Natural killer cell (primary cell): ENCODE results near the gene ZFAND5. TPM values are rescaled to one million over a fixed set of nuclear protein-coding genes. Genes with fewer than 3 reads are reported as not detected.

Source experiments
- ATAC-seq, 3 donors: fragments of 150-1000 bp in 2 of 3; fragments of 200-7000 bp in 1 of 3; cut with Tn5 transposase; 1 replicate in 1 of 3; 2 replicates in 2 of 3; pipeline ENCODE4 v1.10.0; 2021; ENCODE audit warnings: mild to moderate bottlenecking in 2 of 3, moderate library complexity in 2 of 3
- DNase-seq, 2 donors: peaks; one replicate each; pipeline versions ENCODE4 v3.0.0 to v3.0.0-alpha.2; 2013 to 2021; ENCODE audit warnings: mixed read lengths in 1 of 2
- H3K27ac ChIP-seq: one replicate; pipeline ENCODE4 v1.5.1; 2013; ENCODE audit warnings: mild to moderate bottlenecking, low read length
- H3K27me3 ChIP-seq: one replicate; pipeline ENCODE4 v1.6.1; 2013; ENCODE audit warnings: low read length; ENCODE audit not compliant: control insufficient read depth, insufficient read depth
- H3K36me3 ChIP-seq: one replicate; pipeline ENCODE4 v1.6.1; 2013; ENCODE audit warnings: low read length; ENCODE audit not compliant: control insufficient read depth, insufficient read depth
- H3K4me1 ChIP-seq: one replicate; pipeline ENCODE4 v1.6.1; 2013; ENCODE audit warnings: low read length; ENCODE audit not compliant: control insufficient read depth, insufficient read depth
- H3K4me3 ChIP-seq: one replicate; pipeline ENCODE4 v1.5.1; 2013; ENCODE audit warnings: low read length
- H3K9me3 ChIP-seq: one replicate; pipeline ENCODE4 v1.6.1; 2013; ENCODE audit warnings: low read length; ENCODE audit not compliant: control insufficient read depth, insufficient read depth
- H3K27ac Mint-ChIP-seq, 2 donors: one replicate each; pipeline ENCODE4 v1.8.0; 2022; ENCODE audit warnings: mild to moderate bottlenecking in 2 of 2, mixed read lengths in 2 of 2, moderate library complexity in 1 of 2
- H3K27me3 Mint-ChIP-seq, 2 donors: one replicate each; pipeline ENCODE4 v1.8.0; 2022; ENCODE audit warnings: low read depth in 2 of 2, mixed read lengths in 2 of 2
- H3K36me3 Mint-ChIP-seq: one replicate; pipeline ENCODE4 v1.8.0; 2022; ENCODE audit warnings: mixed read lengths
- H3K4me1 Mint-ChIP-seq, 2 donors: one replicate each; pipeline ENCODE4 v1.8.0; 2022; ENCODE audit warnings: mixed read lengths in 2 of 2
- H3K4me3 Mint-ChIP-seq: one replicate; pipeline ENCODE4 v1.8.0; 2022; ENCODE audit warnings: mild to moderate bottlenecking, moderate library complexity, mixed read lengths
- H3K9me3 Mint-ChIP-seq, 2 donors: one replicate each; pipeline ENCODE4 v1.8.0; 2022; ENCODE audit warnings: mixed read lengths in 2 of 2
- WGBS: methylation state at CpG from one replicate; pipeline ENCODE4 v1.1.7; 2013; ENCODE audit warnings: missing lambda C conversion rate; ENCODE audit not compliant: insufficient coverage; 5-methylcytosine and 5-hydroxymethylcytosine counted together
- intact Hi-C: fragments of 100-400 bp; cut with micrococcal nuclease; formaldehyde crosslinking; loops from one replicate; pipeline ENCODE4 v1.14.2; 2022
- total RNA-seq, 4 donors: library from RNA; stranded (reverse); fragments of 120-200 nt in 1 of 4; gene quantifications; one replicate each; pipeline versions ENCODE4 v1.2.3 to v1.2.4, GENCODE V29; 2013 to 2022
- TF ChIP-seq, protein P1 (sequence below): fragments of 200-600 bp; IDR thresholded peaks from one replicate; pipeline ENCODE4 v1.8.0; 2022; ENCODE audit warnings: antibody characterized with exemption

Gene ZFAND5, protein sequence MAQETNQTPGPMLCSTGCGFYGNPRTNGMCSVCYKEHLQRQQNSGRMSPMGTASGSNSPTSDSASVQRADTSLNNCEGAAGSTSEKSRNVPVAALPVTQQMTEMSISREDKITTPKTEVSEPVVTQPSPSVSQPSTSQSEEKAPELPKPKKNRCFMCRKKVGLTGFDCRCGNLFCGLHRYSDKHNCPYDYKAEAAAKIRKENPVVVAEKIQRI
- 100 to 1,000 TPM; 307 to 450 (median 318) TPM for total RNA-seq
- total RNA-seq (2013) = 229 TPM

DNA sequence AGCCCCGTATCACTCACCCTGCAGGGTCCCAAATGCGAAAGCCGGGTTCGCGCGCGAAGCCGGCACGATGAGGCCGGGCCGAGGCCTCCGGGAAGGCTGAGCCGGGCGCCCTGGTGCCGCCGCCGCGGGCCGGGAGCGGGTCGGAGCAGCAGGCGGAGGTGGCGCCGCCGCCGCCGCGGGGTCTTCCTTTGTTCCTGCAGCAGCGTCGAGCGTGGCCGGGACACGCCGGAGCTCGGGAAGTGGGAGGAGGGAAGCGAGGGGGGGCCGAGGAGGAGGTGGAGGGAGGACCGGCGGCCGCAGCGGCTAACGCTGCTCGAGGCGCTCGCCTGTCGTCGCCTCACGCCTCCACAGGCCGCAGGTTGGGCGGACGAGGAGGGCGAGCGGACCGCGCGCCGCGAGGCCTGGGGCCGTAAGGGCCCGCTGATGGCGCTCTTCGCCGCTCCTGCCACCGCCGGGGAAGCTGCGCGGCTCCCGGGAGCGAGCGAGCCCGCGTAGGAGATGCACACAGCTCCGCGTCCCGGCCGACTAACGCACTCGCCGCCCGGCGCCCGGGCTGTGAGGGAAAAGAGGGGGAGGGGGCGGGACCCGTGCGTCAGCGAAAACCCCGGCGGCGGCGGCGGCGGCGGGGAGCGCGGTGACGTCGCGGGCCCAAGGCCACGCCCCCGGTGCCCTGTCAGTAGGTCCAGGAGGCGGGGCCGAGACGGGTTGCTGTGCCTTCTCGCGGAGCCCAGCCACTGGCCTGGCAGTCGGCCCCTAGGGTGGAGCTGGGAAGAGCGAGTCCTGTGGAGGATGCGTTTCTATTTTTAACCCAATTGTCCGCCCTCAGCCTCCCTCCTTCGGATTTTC lies at the start of gene ZFAND5:
Gene ZFAND5, minus strand, starts transcription at position 530 of the 846 bp plus-strand sequence. CDS start 4,430 bp downstream, outside the sequence.
- Histone ChIP-seq H3K9me3 (no peaks in the 10 kb centered on the region), H3K4me1 (peaks cover 14% of the 10 kb centered on the region), H3K4me3 (peak within 1 kb of the TSS; percentile 76), H3K36me3 (peaks cover 8% of the 10 kb centered on the region), H3K27me3 (no peaks in the 10 kb centered on the region), H3K27ac (peak within 1 kb of the TSS; percentile 99)
- H3K4me3 Mint-ChIP-seq = peak within 1 kb of the TSS; percentile 94
- no peaks in the 10 kb centered on the region for H3K9me3 Mint-ChIP-seq
- H3K27me3 Mint-ChIP-seq = no peaks in the 10 kb centered on the region
- peak; percentile 97 for DNase-seq
- intact Hi-C loops = loop anchor here (5.0 to 10.0 kb wide), 5 partner anchors 58 to 1950 kb away; partner anchors contain the start of genes ABHD17B, ANXA1, C9orf85 and KLF9
- peaks cover 47 to 51% of the 10 kb centered on the region in 2 donors for H3K4me1 Mint-ChIP-seq
- peak; percentile 80 to 93 (median 82) for ATAC-seq
- H3K27ac Mint-ChIP-seq = peak within 1 kb of the TSS; percentile 99
- under 1% methylated on average over 110 of the region's 110 CpGs for WGBS
- no peaks in the 10 kb centered on the region for H3K36me3 Mint-ChIP-seq
- TF ChIP-seq, protein P1, sequence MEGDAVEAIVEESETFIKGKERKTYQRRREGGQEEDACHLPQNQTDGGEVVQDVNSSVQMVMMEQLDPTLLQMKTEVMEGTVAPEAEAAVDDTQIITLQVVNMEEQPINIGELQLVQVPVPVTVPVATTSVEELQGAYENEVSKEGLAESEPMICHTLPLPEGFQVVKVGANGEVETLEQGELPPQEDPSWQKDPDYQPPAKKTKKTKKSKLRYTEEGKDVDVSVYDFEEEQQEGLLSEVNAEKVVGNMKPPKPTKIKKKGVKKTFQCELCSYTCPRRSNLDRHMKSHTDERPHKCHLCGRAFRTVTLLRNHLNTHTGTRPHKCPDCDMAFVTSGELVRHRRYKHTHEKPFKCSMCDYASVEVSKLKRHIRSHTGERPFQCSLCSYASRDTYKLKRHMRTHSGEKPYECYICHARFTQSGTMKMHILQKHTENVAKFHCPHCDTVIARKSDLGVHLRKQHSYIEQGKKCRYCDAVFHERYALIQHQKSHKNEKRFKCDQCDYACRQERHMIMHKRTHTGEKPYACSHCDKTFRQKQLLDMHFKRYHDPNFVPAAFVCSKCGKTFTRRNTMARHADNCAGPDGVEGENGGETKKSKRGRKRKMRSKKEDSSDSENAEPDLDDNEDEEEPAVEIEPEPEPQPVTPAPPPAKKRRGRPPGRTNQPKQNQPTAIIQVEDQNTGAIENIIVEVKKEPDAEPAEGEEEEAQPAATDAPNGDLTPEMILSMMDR = no peak

DNA sequence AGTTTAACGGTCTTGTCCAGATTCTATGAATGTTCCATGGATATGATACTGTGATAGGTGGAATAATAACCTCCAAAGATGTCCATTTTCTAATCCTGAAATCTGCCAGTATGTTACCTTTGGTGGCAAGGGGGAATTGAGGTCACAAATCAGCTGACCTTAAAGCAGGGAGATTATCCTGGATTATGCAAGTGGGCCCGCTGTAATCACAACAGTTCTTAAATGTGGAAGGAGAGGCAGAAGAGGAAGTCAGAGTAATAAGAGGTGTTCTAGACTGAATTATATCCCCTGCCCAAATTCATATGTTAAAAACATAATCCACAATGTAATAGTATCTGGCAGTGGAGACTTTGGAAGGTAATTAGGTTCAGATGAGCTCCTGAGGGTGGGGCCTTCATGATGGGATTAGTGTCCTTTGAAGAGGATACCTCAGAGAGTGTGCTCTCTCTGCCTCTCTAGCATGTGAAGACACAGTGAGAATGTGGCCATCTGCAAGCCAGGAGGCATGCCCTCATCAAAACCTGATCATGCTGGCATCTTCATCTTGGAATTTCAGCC lies 47.6 kb upstream of the ZFAND5 start:
- no peaks in the 10 kb centered on the region for H3K36me3 Mint-ChIP-seq
- no peak overlapping the region for H3K27ac Mint-ChIP-seq
- H3K4me1 Mint-ChIP-seq = no peaks in the 10 kb centered on the region
- Histone ChIP-seq H3K9me3 (no peaks in the 10 kb centered on the region), H3K4me1 (no peaks in the 10 kb centered on the region), H3K36me3 (no peaks in the 10 kb centered on the region), H3K4me3 (no peak overlapping the region), H3K27me3 (no peaks in the 10 kb centered on the region), H3K27ac (no peak overlapping the region)
- ATAC-seq (no peak), DNase-seq (no peak)
- 77% methylated on average over 1 of the region's 2 CpGs for WGBS
- no peak overlapping the region for H3K4me3 Mint-ChIP-seq
- TF ChIP-seq, protein P1 = no peak
- H3K9me3 Mint-ChIP-seq = no peaks in the 10 kb centered on the region
- intact Hi-C loops = no loop called here
- H3K27me3 Mint-ChIP-seq = no peaks in the 10 kb centered on the region

DNA sequence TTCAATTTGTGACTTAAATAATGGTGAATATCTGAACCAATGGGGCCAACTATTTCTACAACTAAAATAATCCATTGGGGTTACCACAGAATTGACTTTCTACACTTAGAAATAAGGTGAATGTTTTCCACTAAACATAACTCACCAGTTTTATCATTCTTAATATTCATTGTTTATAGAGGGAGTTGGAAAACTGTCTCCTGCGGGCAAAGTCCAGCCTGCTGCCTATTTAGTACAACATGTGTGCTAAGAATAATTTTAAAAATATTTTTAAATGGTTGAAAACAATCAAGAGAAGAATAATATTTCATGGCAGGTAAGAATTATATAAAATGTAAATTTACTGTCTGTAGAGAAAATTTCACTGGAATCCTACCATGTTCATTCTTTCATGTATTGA lies 45.2 kb upstream of the ZFAND5 start:
- Histone ChIP-seq H3K4me1 (no peaks in the 10 kb centered on the region), H3K27me3 (no peaks in the 10 kb centered on the region), H3K36me3 (no peaks in the 10 kb centered on the region), H3K4me3 (no peak overlapping the region), H3K9me3 (no peaks in the 10 kb centered on the region), H3K27ac (no peak overlapping the region)
- no peak overlapping the region for H3K27ac Mint-ChIP-seq
- H3K9me3 Mint-ChIP-seq = no peaks in the 10 kb centered on the region
- intact Hi-C loops = no loop called here
- ATAC-seq (no peak), DNase-seq (no peak)
- no CpG with 5 or more reads among the region's 1 CpG for WGBS
- no peak overlapping the region for H3K4me3 Mint-ChIP-seq
- H3K36me3 Mint-ChIP-seq = no peaks in the 10 kb centered on the region
- no peaks in the 10 kb centered on the region for H3K4me1 Mint-ChIP-seq
- TF ChIP-seq, protein P1 = no peak
- H3K27me3 Mint-ChIP-seq = peaks cover 4 to 6% of the 10 kb centered on the region in 2 donors
